IMR-90 (cell line): ENCODE results near the gene AFAP1L2.

Source experiments
- CEBPB ChIP-seq: IDR thresholded peaks from 2 replicates; pipeline ENCODE4 v1.6.1; 2012; ENCODE audit warnings: low read depth, low read length, improper control_type of control experiment
- CHD1 ChIP-seq: IDR thresholded peaks from 2 replicates; pipeline ENCODE4 v1.6.1; 2012; ENCODE audit warnings: low read depth, low read length, improper control_type of control experiment
- ELK1 ChIP-seq: fragments of 150-350 bp; IDR thresholded peaks from 2 replicates; pipeline ENCODE4 v1.6.1; 2016; ENCODE audit warnings: low read depth, mild to moderate bottlenecking, low read length, moderate library complexity, borderline replicate concordance
- MAFK ChIP-seq: IDR thresholded peaks from 2 replicates; pipeline ENCODE4 v1.6.1; 2012; ENCODE audit warnings: low read depth, low read length, improper control_type of control experiment
- MAZ ChIP-seq: IDR thresholded peaks from 2 replicates; pipeline ENCODE4 v1.6.1; 2012; ENCODE audit warnings: low read depth, mild to moderate bottlenecking, low read length, improper control_type of control experiment, moderate library complexity, borderline replicate concordance
- MXI1 ChIP-seq: IDR thresholded peaks from 2 replicates; pipeline ENCODE4 v1.6.1; 2012; ENCODE audit warnings: low read depth, mild to moderate bottlenecking, low read length, moderate library complexity, borderline replicate concordance
- POLR2A ChIP-seq: IDR thresholded peaks from 2 replicates; pipeline ENCODE4 v1.6.1; 2012; ENCODE audit warnings: mild to moderate bottlenecking, low read depth, low read length
- RAD21 ChIP-seq: IDR thresholded peaks from 2 replicates; pipeline ENCODE4 v1.6.1; 2012; ENCODE audit warnings: low read length, improper control_type of control experiment
- RCOR1 ChIP-seq: IDR thresholded peaks from 2 replicates; pipeline ENCODE4 v1.6.1; 2012; ENCODE audit warnings: mild to moderate bottlenecking, low read length, improper control_type of control experiment; ENCODE audit not compliant: insufficient replicate concordance
- RFX5 ChIP-seq: IDR thresholded peaks from 2 replicates; pipeline ENCODE4 v1.8.0; 2012; ENCODE audit warnings: low read depth, mild to moderate bottlenecking, low read length, moderate library complexity
- SMC3 ChIP-seq: fragments of 150-350 bp; IDR thresholded peaks from 2 replicates; pipeline ENCODE4 v1.6.1; 2016; ENCODE audit warnings: low read depth, mild to moderate bottlenecking, antibody characterized with exemption, low read length, moderate library complexity
- USF2 ChIP-seq: fragments of 150-350 bp; IDR thresholded peaks from 2 replicates; pipeline ENCODE4 v1.6.1; 2017; ENCODE audit warnings: mild to moderate bottlenecking, antibody characterized with exemption, low read length, low read depth
- TF ChIP-seq, protein P1 (sequence below): conservative IDR thresholded peaks from 2 replicates; pipeline ENCODE4 v1.5.1; 2012; ENCODE audit warnings: mild to moderate bottlenecking, low read depth, low read length, improper control_type of control experiment

GRCh38 chr10:114394531-114394930 is 9.8 kb downstream of the AFAP1L2 start:
- TF ChIP-seq, protein P1, sequence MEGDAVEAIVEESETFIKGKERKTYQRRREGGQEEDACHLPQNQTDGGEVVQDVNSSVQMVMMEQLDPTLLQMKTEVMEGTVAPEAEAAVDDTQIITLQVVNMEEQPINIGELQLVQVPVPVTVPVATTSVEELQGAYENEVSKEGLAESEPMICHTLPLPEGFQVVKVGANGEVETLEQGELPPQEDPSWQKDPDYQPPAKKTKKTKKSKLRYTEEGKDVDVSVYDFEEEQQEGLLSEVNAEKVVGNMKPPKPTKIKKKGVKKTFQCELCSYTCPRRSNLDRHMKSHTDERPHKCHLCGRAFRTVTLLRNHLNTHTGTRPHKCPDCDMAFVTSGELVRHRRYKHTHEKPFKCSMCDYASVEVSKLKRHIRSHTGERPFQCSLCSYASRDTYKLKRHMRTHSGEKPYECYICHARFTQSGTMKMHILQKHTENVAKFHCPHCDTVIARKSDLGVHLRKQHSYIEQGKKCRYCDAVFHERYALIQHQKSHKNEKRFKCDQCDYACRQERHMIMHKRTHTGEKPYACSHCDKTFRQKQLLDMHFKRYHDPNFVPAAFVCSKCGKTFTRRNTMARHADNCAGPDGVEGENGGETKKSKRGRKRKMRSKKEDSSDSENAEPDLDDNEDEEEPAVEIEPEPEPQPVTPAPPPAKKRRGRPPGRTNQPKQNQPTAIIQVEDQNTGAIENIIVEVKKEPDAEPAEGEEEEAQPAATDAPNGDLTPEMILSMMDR: no peak
- TF ChIP-seq RFX5 (no peak), POLR2A (no peak), CEBPB (no peak), CHD1 (no peak), USF2 (no peak), SMC3 (no peak), RCOR1 (no peak), MAZ (no peak), RAD21 (no peak), MAFK (no peak), MXI1 (no peak), ELK1 (no peak)
